HG03066 (cell line): ENCODE results near the gene PPP2R2D.

ENCODE experiments used
- ATAC-seq: cut with Tn5 transposase; IDR thresholded peaks from one replicate; pipeline ENCODE4 v1.9.1; 2021; ENCODE audit warnings: low read depth; ENCODE audit not compliant: unreplicated experiment

The PPP2R2D gene

GRCh38 chr10:131991726-131992125, 90.9 kb downstream of the PPP2R2D start:
- ATAC-seq, result no peak

- ATAC-seq, result no peak
Measured at GRCh38 chr10:131993275-131993674, 92.5 kb downstream of the PPP2R2D start.

GRCh38 chr10:131994435-131994834, 93.6 kb downstream of the PPP2R2D start:
- no peak for ATAC-seq

- no peak for ATAC-seq
Measured at GRCh38 chr10:131996466-131997365, 95.9 kb downstream of the PPP2R2D start.

GRCh38 chr10:131997366-131998049, 96.7 kb downstream of the PPP2R2D start:
- ATAC-seq, result no peak

GRCh38 chr10:131998050-131998844, 97.4 kb downstream of the PPP2R2D start:
- no peak for ATAC-seq

GRCh38 chr10:131998845-131999681, 98.3 kb downstream of the PPP2R2D start:
- no peak for ATAC-seq

GRCh38 chr10:132001238-132001972, 100.6 kb downstream of the PPP2R2D start:
- ATAC-seq, result no peak

GRCh38 chr10:132002004-132002403, 101.2 kb downstream of the PPP2R2D start:
- no peak for ATAC-seq

- ATAC-seq, result no peak
Measured at GRCh38 chr10:132003282-132003924, 102.6 kb downstream of the PPP2R2D start.

- ATAC-seq, result no peak
Measured at GRCh38 chr10:132004052-132004451, 103.2 kb downstream of the PPP2R2D start.

GRCh38 chr10:132005147-132005546, 104.3 kb downstream of the PPP2R2D start:
- ATAC-seq, result no peak

- ATAC-seq, result no peak
Measured at GRCh38 chr10:132006966-132007365, 106.2 kb downstream of the PPP2R2D start.

- no peak for ATAC-seq
Measured at GRCh38 chr10:132007681-132008080, 106.9 kb downstream of the PPP2R2D start.
